Endothelial cell of umbilical vein (primary cell): ENCODE data around the gene TARBP2. TPM values are rescaled to one million over a fixed set of nuclear protein-coding genes. Genes with fewer than 3 reads are reported as not detected.

Experiments
- BruUV-seq: library from RNA; stranded (reverse); fragments of 400-500 nt; replicated peaks from 2 replicates; lab custom pipeline; 2021; lab: Mats Ljungman, UMichigan
- CTCF ChIA-PET: fragments of 300-600, 350-600 bp; sonication (Branson Sonifier 250); formaldehyde crosslinking; loops from one replicate; lab custom pipeline; 2021; ENCODE audit warnings: antibody characterized with exemption, inconsistent platforms; lab: Charles Lee
- POLR2A ChIA-PET: fragments of 300-600, 350-600 bp; sonication (Branson Sonifier 250); formaldehyde crosslinking; loops from one replicate; lab custom pipeline; 2021; ENCODE audit warnings: antibody characterized with exemption, inconsistent platforms; lab: Charles Lee
- DNase-seq: peaks from one replicate; pipeline ENCODE4 v3.0.0-alpha.2; 2011; ENCODE audit warnings: low read depth, low spot score
- FAIRE-seq: peaks from 2 replicates; lab custom pipeline; 2011; peaks lifted over from hg19 to GRCh38; lab: Jason Lieb, UNC
- H2AFZ ChIP-seq: 2 replicates; pipeline ENCODE4 v1.6.0; 2012; ENCODE audit warnings: low read depth, low read length, control low read depth, inconsistent platforms
- H3K27ac ChIP-seq: 2 replicates; pipeline ENCODE4 v1.5.1; 2011; ENCODE audit warnings: low read depth, mild to moderate bottlenecking, control low read depth, low read length, moderate library complexity; ENCODE audit not compliant: insufficient read depth
- H3K27me3 ChIP-seq, 2 experiments: 2 replicates each; pipeline versions ENCODE4 v1.6.0 to v1.6.1; 2011; ENCODE audit warnings: low read length in 2 of 2, mixed read lengths in 1 of 2; ENCODE audit not compliant: control insufficient read depth in 2 of 2, insufficient read depth in 2 of 2
- H3K36me3 ChIP-seq, 2 experiments: 2 replicates in 1 of 2; 3 replicates in 1 of 2; pipeline ENCODE4 v1.5.1; 2011; ENCODE audit warnings: low read length in 2 of 2, mild to moderate bottlenecking in 1 of 2, moderate library complexity in 1 of 2; ENCODE audit not compliant: control insufficient read depth in 2 of 2, insufficient read depth in 2 of 2; ENCODE audit errors: extremely low read depth in 1 of 2
- H3K4me1 ChIP-seq: 3 replicates; pipeline ENCODE4 v1.5.1; 2011; ENCODE audit warnings: mild to moderate bottlenecking, low read length; ENCODE audit not compliant: control insufficient read depth, insufficient read depth; ENCODE audit errors: extremely low read depth
- H3K4me2 ChIP-seq: 2 replicates; pipeline ENCODE4 v1.6.1; 2011; ENCODE audit warnings: low read length, control low read depth, mixed read lengths; ENCODE audit not compliant: insufficient read depth
- H3K4me3 ChIP-seq, 3 experiments: fragments of 200-600 bp in 1 of 3; sonication (generic), shearing (Covaris generic) in 1 of 3; replicated peaks in 1 of 3; 2 replicates each; pipeline ENCODE4 v1.5.1; 2011 to 2016; ENCODE audit warnings: control low read depth in 3 of 3, low read length in 3 of 3, mild to moderate bottlenecking in 2 of 3, inconsistent platforms in 1 of 3, low read depth in 1 of 3, moderate library complexity in 1 of 3; ENCODE audit not compliant: insufficient read depth in 1 of 3
- H3K79me2 ChIP-seq: 2 replicates; pipeline ENCODE4 v1.6.0; 2012; ENCODE audit warnings: low read length, inconsistent platforms; ENCODE audit not compliant: control insufficient read depth, insufficient read depth
- H3K9ac ChIP-seq: replicated peaks from 2 replicates; pipeline ENCODE3; 2011; ENCODE audit warnings: low read length, control low read depth; ENCODE audit not compliant: insufficient read depth; ENCODE audit errors: extremely low read depth
- H3K9me1 ChIP-seq: replicated peaks from 3 replicates; pipeline ENCODE4 v1.6.0; 2011; ENCODE audit warnings: mild to moderate bottlenecking, low read length; ENCODE audit not compliant: control insufficient read depth, insufficient read depth; ENCODE audit errors: extremely low read depth
- H3K9me3 ChIP-seq: replicated peaks from 2 replicates; pipeline ENCODE4 v1.5.1; 2012; ENCODE audit warnings: low read length, inconsistent platforms; ENCODE audit not compliant: control insufficient read depth, insufficient read depth
- H4K20me1 ChIP-seq: replicated peaks from 2 replicates; pipeline ENCODE3; 2011; ENCODE audit warnings: mild to moderate bottlenecking, low read length; ENCODE audit not compliant: control insufficient read depth, insufficient read depth; ENCODE audit errors: extremely low read depth
- EZH2 ChIP-seq: IDR thresholded peaks from 2 replicates; pipeline ENCODE4 v1.6.1; 2012; ENCODE audit warnings: borderline replicate concordance, low read depth, mild to moderate bottlenecking, moderate library complexity, low read length, inconsistent platforms; ENCODE audit not compliant: severe bottlenecking
- FOS ChIP-seq: IDR thresholded peaks from 2 replicates; pipeline ENCODE4 v1.6.1; 2011; ENCODE audit warnings: mild to moderate bottlenecking, low read length, moderate library complexity, borderline replicate concordance; ENCODE audit not compliant: insufficient read depth
- GATA2 ChIP-seq: IDR thresholded peaks from 2 replicates; pipeline ENCODE4 v1.7.0; 2011; ENCODE audit warnings: low read depth, mild to moderate bottlenecking, moderate library complexity, mixed read lengths, low read length; ENCODE audit not compliant: insufficient read length, insufficient read depth
- JUN ChIP-seq: IDR thresholded peaks from 2 replicates; pipeline ENCODE4 v1.6.1; 2011; ENCODE audit warnings: borderline replicate concordance, low read depth; ENCODE audit not compliant: insufficient read length, insufficient read depth
- MYC ChIP-seq: IDR thresholded peaks from one replicate; pipeline ENCODE4 v1.6.1; 2011; ENCODE audit warnings: mild to moderate bottlenecking, low read depth, low read length
- POLR2A ChIP-seq: IDR thresholded peaks from 2 replicates; pipeline ENCODE4 v1.6.1; 2012; ENCODE audit warnings: low read depth, mild to moderate bottlenecking, control low read depth, low read length
- POLR2AphosphoS5 ChIP-seq: IDR thresholded peaks from 2 replicates; pipeline ENCODE4 v1.6.1; 2012; ENCODE audit warnings: low read depth, mild to moderate bottlenecking, control low read depth, low read length, moderate library complexity; ENCODE audit not compliant: insufficient read depth
- dilution Hi-C: fragments of 300-500 bp; cut with MboI; formaldehyde crosslinking; loops from one replicate; pipeline ENCODE4 v1.15.0; 2019; ENCODE audit warnings: low sequenced_read_pairs; ENCODE audit not compliant: extremely low pct_ligation_motif_present
- intact Hi-C: fragments of 100-400 bp; cut with micrococcal nuclease; formaldehyde crosslinking; loops from one replicate; pipeline ENCODE4 v1.10.0; 2022
- polyA plus RNA-seq, 4 experiments: library from polyadenylated mRNA; depleted of rRNA in 3 of 4; stranded (reverse) in 3 of 4; unstranded in 1 of 4; fragments of >200 nt; gene quantifications; 2 replicates each; pipeline versions ENCODE4 v1.2.1 to v1.2.3, GENCODE V29; 2011 to 2012; ENCODE audit warnings: missing spikeins in 1 of 4
- total RNA-seq: library from RNA; stranded (reverse); gene quantifications from 2 replicates; pipeline ENCODE4 v1.2.3, GENCODE V29; 2021
- TF ChIP-seq, protein P1 (sequence below): IDR thresholded peaks from 2 replicates; pipeline ENCODE4 v1.6.1; 2011; ENCODE audit not compliant: insufficient read depth, insufficient read length
- TF ChIP-seq, protein P2 (sequence below), 2 donors: IDR thresholded peaks; 1 replicate in 1 of 2; 2 replicates in 1 of 2; pipeline ENCODE4 v1.5.1; 2011; ENCODE audit warnings: low read length in 2 of 2, mild to moderate bottlenecking in 2 of 2, moderate library complexity in 2 of 2, control low read depth in 1 of 2, inconsistent platforms in 1 of 2, low read depth in 1 of 2; ENCODE audit not compliant: insufficient read depth in 1 of 2; ENCODE audit errors: extremely low read depth in 1 of 2

The TARBP2 gene
- total and polyA plus RNA-seq, 2 donors (not counting 3 experiments of a cell fraction or from before 2014, with no cell fraction given): 57.2 to 82.8 TPM

- TF ChIP-seq JUN: no peak
- no peak for TF ChIP-seq POLR2A
- TF ChIP-seq, protein P1, sequence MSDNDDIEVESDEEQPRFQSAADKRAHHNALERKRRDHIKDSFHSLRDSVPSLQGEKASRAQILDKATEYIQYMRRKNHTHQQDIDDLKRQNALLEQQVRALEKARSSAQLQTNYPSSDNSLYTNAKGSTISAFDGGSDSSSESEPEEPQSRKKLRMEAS: no peak
- TF ChIP-seq POLR2AphosphoS5: no peak
- no peak for TF ChIP-seq EZH2
- TF ChIP-seq, protein P2, sequence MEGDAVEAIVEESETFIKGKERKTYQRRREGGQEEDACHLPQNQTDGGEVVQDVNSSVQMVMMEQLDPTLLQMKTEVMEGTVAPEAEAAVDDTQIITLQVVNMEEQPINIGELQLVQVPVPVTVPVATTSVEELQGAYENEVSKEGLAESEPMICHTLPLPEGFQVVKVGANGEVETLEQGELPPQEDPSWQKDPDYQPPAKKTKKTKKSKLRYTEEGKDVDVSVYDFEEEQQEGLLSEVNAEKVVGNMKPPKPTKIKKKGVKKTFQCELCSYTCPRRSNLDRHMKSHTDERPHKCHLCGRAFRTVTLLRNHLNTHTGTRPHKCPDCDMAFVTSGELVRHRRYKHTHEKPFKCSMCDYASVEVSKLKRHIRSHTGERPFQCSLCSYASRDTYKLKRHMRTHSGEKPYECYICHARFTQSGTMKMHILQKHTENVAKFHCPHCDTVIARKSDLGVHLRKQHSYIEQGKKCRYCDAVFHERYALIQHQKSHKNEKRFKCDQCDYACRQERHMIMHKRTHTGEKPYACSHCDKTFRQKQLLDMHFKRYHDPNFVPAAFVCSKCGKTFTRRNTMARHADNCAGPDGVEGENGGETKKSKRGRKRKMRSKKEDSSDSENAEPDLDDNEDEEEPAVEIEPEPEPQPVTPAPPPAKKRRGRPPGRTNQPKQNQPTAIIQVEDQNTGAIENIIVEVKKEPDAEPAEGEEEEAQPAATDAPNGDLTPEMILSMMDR (IDR thresholded peaks at IDR 0.05; ENCODE audit: extremely low read depth in 1 of 2, insufficient read depth in 1 of 2, low read depth in 1 of 2, low read length in 2 of 2): no peak
- no peak for TF ChIP-seq MYC
- no peak for TF ChIP-seq GATA2
- TF ChIP-seq FOS: no peak
- Histone ChIP-seq H3K4me2 (no peak overlapping the region), H3K9ac (no peak overlapping the region), H3K4me3 (no peak overlapping the region), H3K4me1 (peaks cover 3% of the 10 kb centered on the region), H3K27ac (no peak overlapping the region), H3K36me3 (peaks cover 14 to 42% of the 10 kb centered on the region in 2 experiments), H2AFZ (no peak overlapping the region), H4K20me1 (no peaks in the 10 kb centered on the region), H3K9me3 (no peaks in the 10 kb centered on the region), H3K9me1 (no peaks in the 10 kb centered on the region), H3K79me2 (no peaks in the 10 kb centered on the region), H3K27me3 (no peaks in the 10 kb centered on the region)
- dilution Hi-C loops (no loop called here), intact Hi-C loops (no loop called here)
- no TSS peak for BruUV-seq
- ChIA-PET CTCF (interaction anchor here (2.0 to 3.9 kb wide), 3 partner anchors 33 to 186 kb away, joined by 10 to 48 read pairs (median 20); no protein-coding TSS in a partner anchor), POLR2A (no interaction called here)
- no peak for DNase-seq
- FAIRE-seq: no peak
These were observed 9.2 kb downstream of the TARBP2 start for GRCh38 chr12:53510181-53510812.
